Mammary epithelial cell (primary cell): ENCODE measurements around the gene GPR3.

Source experiments
- EZH2 ChIP-seq: IDR thresholded peaks from 2 replicates; pipeline ENCODE4 v1.6.1; 2012; ENCODE audit warnings: low read length, inconsistent platforms, borderline replicate concordance
- TF ChIP-seq, protein P1 (sequence below), 2 donors: IDR thresholded peaks in 1 of 2; conservative IDR thresholded peaks in 1 of 2; 2 replicates each; pipeline ENCODE4 v1.5.1; 2011 to 2012; ENCODE audit warnings: inconsistent platforms in 2 of 2, low read length in 2 of 2, mild to moderate bottlenecking in 2 of 2, control low read depth in 1 of 2, low read depth in 1 of 2; ENCODE audit not compliant: insufficient read depth in 1 of 2; ENCODE audit errors: extremely low read depth in 1 of 2

DNA sequence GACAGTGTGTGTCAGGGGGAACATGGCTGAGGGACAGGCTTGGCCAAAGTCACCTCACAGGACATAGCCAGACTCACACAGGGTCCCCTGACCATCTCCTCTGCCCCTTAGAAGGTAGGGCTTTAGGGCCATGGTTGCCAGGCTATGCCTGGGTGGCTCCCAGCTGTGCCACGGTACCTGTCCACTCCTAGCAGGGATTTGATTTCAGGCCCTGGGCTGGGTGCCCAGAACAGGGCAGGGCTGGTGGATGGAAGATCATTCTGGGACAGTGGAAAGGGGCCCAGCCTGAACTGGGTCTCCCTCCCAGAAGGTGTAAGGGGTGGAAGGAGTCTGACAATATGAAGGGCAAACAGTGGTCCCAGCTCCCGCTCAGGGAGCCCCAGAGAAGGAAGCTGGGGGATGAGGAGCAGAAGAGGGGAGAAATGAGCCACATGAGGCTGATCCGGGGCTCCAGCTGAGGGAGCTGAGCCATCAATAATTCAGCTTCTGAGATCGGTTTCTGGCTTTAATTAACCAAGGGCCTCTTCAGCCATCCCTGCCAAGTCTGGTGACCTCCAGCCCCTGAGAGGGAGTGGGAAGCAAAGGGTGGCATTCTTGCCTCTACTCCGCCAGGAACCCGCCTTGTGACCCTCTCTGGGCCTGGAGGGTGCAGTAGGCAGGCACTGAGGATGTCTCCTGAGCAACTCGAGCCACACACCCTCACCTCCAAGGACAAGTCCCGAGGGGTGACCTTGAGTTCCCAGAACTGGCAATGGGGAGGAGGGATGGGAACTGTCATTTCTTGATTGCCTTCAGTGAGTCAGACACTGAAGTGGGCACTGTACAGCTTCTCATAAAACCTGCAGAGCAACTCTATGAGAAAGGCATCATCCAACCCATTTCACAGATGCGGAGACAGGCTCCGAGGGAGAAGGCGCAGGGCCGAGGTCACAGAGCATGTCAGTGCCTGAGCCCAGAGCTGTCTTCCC is 11.4 kb upstream of the GPR3 start:
- TF ChIP-seq, protein P1, sequence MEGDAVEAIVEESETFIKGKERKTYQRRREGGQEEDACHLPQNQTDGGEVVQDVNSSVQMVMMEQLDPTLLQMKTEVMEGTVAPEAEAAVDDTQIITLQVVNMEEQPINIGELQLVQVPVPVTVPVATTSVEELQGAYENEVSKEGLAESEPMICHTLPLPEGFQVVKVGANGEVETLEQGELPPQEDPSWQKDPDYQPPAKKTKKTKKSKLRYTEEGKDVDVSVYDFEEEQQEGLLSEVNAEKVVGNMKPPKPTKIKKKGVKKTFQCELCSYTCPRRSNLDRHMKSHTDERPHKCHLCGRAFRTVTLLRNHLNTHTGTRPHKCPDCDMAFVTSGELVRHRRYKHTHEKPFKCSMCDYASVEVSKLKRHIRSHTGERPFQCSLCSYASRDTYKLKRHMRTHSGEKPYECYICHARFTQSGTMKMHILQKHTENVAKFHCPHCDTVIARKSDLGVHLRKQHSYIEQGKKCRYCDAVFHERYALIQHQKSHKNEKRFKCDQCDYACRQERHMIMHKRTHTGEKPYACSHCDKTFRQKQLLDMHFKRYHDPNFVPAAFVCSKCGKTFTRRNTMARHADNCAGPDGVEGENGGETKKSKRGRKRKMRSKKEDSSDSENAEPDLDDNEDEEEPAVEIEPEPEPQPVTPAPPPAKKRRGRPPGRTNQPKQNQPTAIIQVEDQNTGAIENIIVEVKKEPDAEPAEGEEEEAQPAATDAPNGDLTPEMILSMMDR (conservative IDR thresholded peaks at IDR 0.05 in 1 of 2, IDR thresholded peaks at IDR 0.05 in 1 of 2; ENCODE audit: extremely low read depth in 1 of 2, insufficient read depth in 1 of 2, low read depth in 1 of 2, low read length in 2 of 2), result no peak
- no peak for TF ChIP-seq EZH2
